OCI-LY7 (cell line): ENCODE data around the gene PGGHG. TPM values are rescaled to one million over a fixed set of nuclear protein-coding genes. Genes with fewer than 3 reads are reported as not detected.

ENCODE experiments used
- BruUV-seq: library from RNA; stranded (reverse); fragments of 400-500 nt; replicated peaks from 2 replicates; lab custom pipeline; 2021; lab: Mats Ljungman, UMichigan
- CTCF ChIA-PET: fragments of 300-600 bp; sonication (Branson Sonifier 250); formaldehyde crosslinking; loops from one replicate; lab custom pipeline; 2022; ENCODE audit warnings: antibody characterized with exemption; ENCODE audit not compliant: unreplicated experiment; lab: Charles Lee
- POLR2A ChIA-PET: fragments of 300-600 bp; sonication (Branson Sonifier 250); formaldehyde crosslinking; loops from one replicate; lab custom pipeline; 2022; ENCODE audit warnings: antibody characterized with exemption; lab: Charles Lee
- DNase-seq: peaks from one replicate; pipeline ENCODE4 v3.0.0-alpha.2; 2015; ENCODE audit warnings: low spot score
- H2AFZ ChIP-seq: fragments of 200-600 bp; sonication (generic), shearing (Covaris generic); 2 replicates; pipeline ENCODE4 v1.6.1; 2014; ENCODE audit warnings: mild to moderate bottlenecking, antibody characterized with exemption, low read length, moderate library complexity
- H3K27ac ChIP-seq: fragments of 200-600 bp; sonication (generic); 2 replicates; pipeline ENCODE4 v1.5.1; 2014; ENCODE audit warnings: mixed run types, low read depth, mild to moderate bottlenecking, moderate library complexity, low read length, inconsistent platforms; ENCODE audit not compliant: poor library complexity, severe bottlenecking
- H3K36me3 ChIP-seq: fragments of 200-600 bp; sonication (generic); 2 replicates; pipeline ENCODE4 v1.6.1; 2014; ENCODE audit warnings: mild to moderate bottlenecking, antibody characterized with exemption, low read length, moderate library complexity, mixed read lengths; ENCODE audit not compliant: insufficient read depth
- H3K4me1 ChIP-seq: fragments of 200-600 bp; sonication (generic); 2 replicates; pipeline ENCODE4 v1.5.1; 2014; ENCODE audit warnings: mild to moderate bottlenecking, low read length; ENCODE audit not compliant: insufficient read depth, poor library complexity, severe bottlenecking
- H3K4me2 ChIP-seq: fragments of 200-600 bp; sonication (generic); 2 replicates; pipeline ENCODE4 v1.6.1; 2014; ENCODE audit warnings: mild to moderate bottlenecking, low read length
- H3K4me3 ChIP-seq: fragments of 200-600 bp; sonication (generic); 2 replicates; pipeline ENCODE4 v1.5.1; 2014; ENCODE audit warnings: mild to moderate bottlenecking, low read depth, low read length; ENCODE audit not compliant: poor library complexity, severe bottlenecking
- H3K79me2 ChIP-seq: fragments of 200-600 bp; sonication (generic); 2 replicates; pipeline ENCODE4 v1.6.1; 2016; ENCODE audit warnings: low read depth, mild to moderate bottlenecking, low read length, moderate library complexity, mixed read lengths; ENCODE audit not compliant: insufficient read depth
- H3K9me2 ChIP-seq: fragments of 200-600 bp; sonication (generic); 2 replicates; pipeline ENCODE4 v1.6.1; 2016; ENCODE audit warnings: mild to moderate bottlenecking, low read length, mixed read lengths; ENCODE audit not compliant: insufficient read depth
- H3K9me3 ChIP-seq: fragments of 200-600 bp; sonication (generic); 2 replicates; pipeline ENCODE4 v1.6.1; 2014; ENCODE audit warnings: mild to moderate bottlenecking, mixed run types, low read length, mixed read lengths
- H4K20me1 ChIP-seq: fragments of 200-600 bp; sonication (generic); 2 replicates; pipeline ENCODE4 v1.6.1; 2014; ENCODE audit warnings: mild to moderate bottlenecking, antibody characterized with exemption, low read length, moderate library complexity, mixed read lengths; ENCODE audit not compliant: insufficient read depth
- EZH2phosphoT487 ChIP-seq: fragments of 200-600 bp; sonication (generic); IDR thresholded peaks from 2 replicates; pipeline ENCODE4 v1.6.1; 2018; ENCODE audit warnings: low read depth, borderline replicate concordance, mild to moderate bottlenecking, mixed run types, antibody characterized with exemption, low read length, moderate library complexity, mixed read lengths
- intact Hi-C: fragments of 100-400 bp; cut with micrococcal nuclease; formaldehyde crosslinking; loops from one replicate; pipeline ENCODE4 v1.10.0; 2022; ENCODE audit not compliant: unreplicated experiment
- small RNA-seq: library from RNA; depleted of rRNA; stranded (forward); fragments of <200 nt; gene quantifications from one replicate; pipeline ENCODE3, GENCODE V24; 2014
- total RNA-seq, 2 experiments: library from RNA; depleted of rRNA in 1 of 2; stranded (reverse); fragments of >200 nt in 1 of 2; shearing (Covaris generic) in 1 of 2; gene quantifications; 2 replicates each; pipeline ENCODE4 v1.2.3, GENCODE V29; 2014 to 2022
- TF ChIP-seq, protein P1 (sequence below): fragments of 200-600 bp; sonication (generic); conservative IDR thresholded peaks from 2 replicates; pipeline ENCODE4 v1.5.1; 2014; ENCODE audit warnings: mild to moderate bottlenecking, antibody characterized with exemption, low read length, moderate library complexity, mixed read lengths

The PGGHG gene
- total RNA-seq, 2 experiments from 2014 or later: 0.93 to 6.3 TPM

GRCh38 chr11:344836-345578 is 56.1 kb downstream of the PGGHG start:
- no peak for DNase-seq
- CTCF ChIA-PET: no interaction called here
- H3K9me2 ChIP-seq: no peaks in the 10 kb centered on the region
- H4K20me1 ChIP-seq: no peaks in the 10 kb centered on the region
- no peaks in the 10 kb centered on the region for H3K9me3 ChIP-seq
- H3K79me2 ChIP-seq: no peaks in the 10 kb centered on the region
- no peak overlapping the region for H3K4me2 ChIP-seq
- no peak overlapping the region for H3K27ac ChIP-seq
- no peaks in the 10 kb centered on the region for H3K36me3 ChIP-seq
- TF ChIP-seq, protein P1, sequence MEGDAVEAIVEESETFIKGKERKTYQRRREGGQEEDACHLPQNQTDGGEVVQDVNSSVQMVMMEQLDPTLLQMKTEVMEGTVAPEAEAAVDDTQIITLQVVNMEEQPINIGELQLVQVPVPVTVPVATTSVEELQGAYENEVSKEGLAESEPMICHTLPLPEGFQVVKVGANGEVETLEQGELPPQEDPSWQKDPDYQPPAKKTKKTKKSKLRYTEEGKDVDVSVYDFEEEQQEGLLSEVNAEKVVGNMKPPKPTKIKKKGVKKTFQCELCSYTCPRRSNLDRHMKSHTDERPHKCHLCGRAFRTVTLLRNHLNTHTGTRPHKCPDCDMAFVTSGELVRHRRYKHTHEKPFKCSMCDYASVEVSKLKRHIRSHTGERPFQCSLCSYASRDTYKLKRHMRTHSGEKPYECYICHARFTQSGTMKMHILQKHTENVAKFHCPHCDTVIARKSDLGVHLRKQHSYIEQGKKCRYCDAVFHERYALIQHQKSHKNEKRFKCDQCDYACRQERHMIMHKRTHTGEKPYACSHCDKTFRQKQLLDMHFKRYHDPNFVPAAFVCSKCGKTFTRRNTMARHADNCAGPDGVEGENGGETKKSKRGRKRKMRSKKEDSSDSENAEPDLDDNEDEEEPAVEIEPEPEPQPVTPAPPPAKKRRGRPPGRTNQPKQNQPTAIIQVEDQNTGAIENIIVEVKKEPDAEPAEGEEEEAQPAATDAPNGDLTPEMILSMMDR: no peak
- no peak for TF ChIP-seq EZH2phosphoT487
- intact Hi-C loops: loop anchor here (10.0 kb wide), 1 partner anchor 1180 kb away; no protein-coding TSS in a partner anchor
- no peak overlapping the region for H2AFZ ChIP-seq
- no peak overlapping the region for H3K4me3 ChIP-seq
- peaks cover 54% of the 10 kb centered on the region for H3K4me1 ChIP-seq
- POLR2A ChIA-PET: interaction anchor here (1.1 to 2.9 kb wide), 2 partner anchors 10 to 16 kb away, joined by 4 to 20 read pairs; no protein-coding TSS in a partner anchor
- no TSS peak for BruUV-seq

Small RNAs within 50 kb of the gene (small RNA-seq; reads per million reads assigned to genes)
- not detected for gene AC136475.6

Other genes with a start within 250 kb of the PGGHG start
- gene SCGB1C1, start 96.0 kb upstream of the PGGHG start, total RNA-seq (2014; rRNA removed; shearing (Covaris generic)): not detected in 2 replicates
- gene SCGB1C1, start 96.0 kb upstream of the PGGHG start, total RNA-seq (2022): not detected in 2 replicates
- 12.3 and 16.2 TPM in 2 replicates for gene BET1L, start 81.7 kb upstream of the PGGHG start, total RNA-seq (2014; rRNA removed; shearing (Covaris generic))
- gene BET1L, start 81.7 kb upstream of the PGGHG start, total RNA-seq (2022): 45.5 and 47.4 TPM in 2 replicates
- 125 and 136 TPM in 2 replicates for gene RIC8A, start 81.4 kb upstream of the PGGHG start, total RNA-seq (2014; rRNA removed; shearing (Covaris generic))
- 92.0 and 97.6 TPM in 2 replicates for gene RIC8A, start 81.4 kb upstream of the PGGHG start, total RNA-seq (2022)
- gene SIRT3, start 52.8 kb upstream of the PGGHG start, total RNA-seq (2014; rRNA removed; shearing (Covaris generic)): 8.5 and 10.3 TPM in 2 replicates
- gene SIRT3, start 52.8 kb upstream of the PGGHG start, total RNA-seq (2022): 18.5 and 21.0 TPM in 2 replicates
- 146 and 156 TPM in 2 replicates for gene PSMD13, start 52.1 kb upstream of the PGGHG start, total RNA-seq (2014; rRNA removed; shearing (Covaris generic))
- 134 and 154 TPM in 2 replicates for gene PSMD13, start 52.1 kb upstream of the PGGHG start, total RNA-seq (2022)
- 0.25 and 0.39 TPM in 2 replicates for gene NLRP6, start 10.7 kb upstream of the PGGHG start, total RNA-seq (2014; rRNA removed; shearing (Covaris generic))
- 0.65 and 2.0 TPM in 2 replicates for gene NLRP6, start 10.7 kb upstream of the PGGHG start, total RNA-seq (2022)
- gene IFITM5, start 10.4 kb downstream of the PGGHG start, total RNA-seq (2014; rRNA removed; shearing (Covaris generic)): not detected in 2 replicates
- gene IFITM5, start 10.4 kb downstream of the PGGHG start, total RNA-seq (2022): not detected in 2 replicates
- 9.5 and 22.1 TPM in 2 replicates for gene IFITM2, start 18.7 kb downstream of the PGGHG start, total RNA-seq (2014; rRNA removed; shearing (Covaris generic))
- gene IFITM2, start 18.7 kb downstream of the PGGHG start, total RNA-seq (2022): 110 and 117 TPM in 2 replicates
- 30.3 and 36.4 TPM in 2 replicates for gene IFITM1, start 24.9 kb downstream of the PGGHG start, total RNA-seq (2014; rRNA removed; shearing (Covaris generic))
- gene IFITM1, start 24.9 kb downstream of the PGGHG start, total RNA-seq (2022): 72.4 TPM in 2 replicates
- 0.95 and 1.5 TPM in 2 replicates for gene IFITM3, start 31.7 kb downstream of the PGGHG start, total RNA-seq (2014; rRNA removed; shearing (Covaris generic))
- 1.5 and 2.2 TPM in 2 replicates for gene IFITM3, start 31.7 kb downstream of the PGGHG start, total RNA-seq (2022)
- gene B4GALNT4, start 80.4 kb downstream of the PGGHG start, total RNA-seq (2014; rRNA removed; shearing (Covaris generic)): not detected in 2 replicates
- gene B4GALNT4, start 80.4 kb downstream of the PGGHG start, total RNA-seq (2022): not detected in 2 replicates
- not detected in 2 replicates for gene PKP3, start 105.1 kb downstream of the PGGHG start, total RNA-seq (2014; rRNA removed; shearing (Covaris generic))
- gene PKP3, start 105.1 kb downstream of the PGGHG start, total RNA-seq (2022): not detected in 2 replicates
- gene SIGIRR, start 125.9 kb downstream of the PGGHG start, total RNA-seq (2014; rRNA removed; shearing (Covaris generic)): 36.9 and 57.2 TPM in 2 replicates
- gene SIGIRR, start 125.9 kb downstream of the PGGHG start, total RNA-seq (2022): 25.3 and 29.2 TPM in 2 replicates
- gene ANO9, start 152.9 kb downstream of the PGGHG start, total RNA-seq (2014; rRNA removed; shearing (Covaris generic)): 22.2 and 25.7 TPM in 2 replicates
- 27.6 and 28.2 TPM in 2 replicates for gene ANO9, start 152.9 kb downstream of the PGGHG start, total RNA-seq (2022)
- 19.6 and 27.8 TPM in 2 replicates for gene PTDSS2, start 161.2 kb downstream of the PGGHG start, total RNA-seq (2014; rRNA removed; shearing (Covaris generic))
- gene PTDSS2, start 161.2 kb downstream of the PGGHG start, total RNA-seq (2022): 30.3 and 32.7 TPM in 2 replicates
- 57.1 and 65.7 TPM in 2 replicates for gene RNH1, start 218.1 kb downstream of the PGGHG start, total RNA-seq (2014; rRNA removed; shearing (Covaris generic))
- gene RNH1, start 218.1 kb downstream of the PGGHG start, total RNA-seq (2022): 48.8 and 65.5 TPM in 2 replicates
- 53.0 and 67.8 TPM in 2 replicates for gene HRAS, start 246.4 kb downstream of the PGGHG start, total RNA-seq (2014; rRNA removed; shearing (Covaris generic))
- 40.1 and 46.9 TPM in 2 replicates for gene HRAS, start 246.4 kb downstream of the PGGHG start, total RNA-seq (2022)
- gene LRRC56, start 248.4 kb downstream of the PGGHG start, total RNA-seq (2014; rRNA removed; shearing (Covaris generic)): 1.2 and 1.6 TPM in 2 replicates
- gene LRRC56, start 248.4 kb downstream of the PGGHG start, total RNA-seq (2022): 1.5 and 2.5 TPM in 2 replicates